Tibial nerve (tissue), 4 donors: Measurements from ENCODE around the gene CNRIP1.

ENCODE experiments used
- EP300 ChIP-seq, 2 donors: sonication (generic); formaldehyde crosslinking; IDR thresholded peaks; one replicate each; pipeline ENCODE4 v1.6.1; 2017; ENCODE audit warnings: antibody characterized with exemption in 2 of 2, mild to moderate bottlenecking in 1 of 2
- POLR2A ChIP-seq, 2 donors: fragments of 450-650 bp; IDR thresholded peaks; one replicate each; pipeline ENCODE4 v1.6.1; 2017; ENCODE audit warnings: antibody characterized with exemption in 2 of 2, mild to moderate bottlenecking in 2 of 2, moderate library complexity in 2 of 2
- TF ChIP-seq, protein P1 (sequence below), 5 experiments: fragments of 200-600 bp in 3 of 5; fragments of 450-650 bp in 2 of 5; sonication (generic) in 3 of 5; IDR thresholded peaks; one replicate each; pipeline ENCODE4 v1.5.1; 2016 to 2019; ENCODE audit warnings: antibody characterized with exemption in 5 of 5, mild to moderate bottlenecking in 3 of 5, moderate library complexity in 2 of 5

- peak; percentile 17 to 29 for TF ChIP-seq POLR2A (IDR thresholded peaks at IDR 0.05)
- TF ChIP-seq, protein P1, sequence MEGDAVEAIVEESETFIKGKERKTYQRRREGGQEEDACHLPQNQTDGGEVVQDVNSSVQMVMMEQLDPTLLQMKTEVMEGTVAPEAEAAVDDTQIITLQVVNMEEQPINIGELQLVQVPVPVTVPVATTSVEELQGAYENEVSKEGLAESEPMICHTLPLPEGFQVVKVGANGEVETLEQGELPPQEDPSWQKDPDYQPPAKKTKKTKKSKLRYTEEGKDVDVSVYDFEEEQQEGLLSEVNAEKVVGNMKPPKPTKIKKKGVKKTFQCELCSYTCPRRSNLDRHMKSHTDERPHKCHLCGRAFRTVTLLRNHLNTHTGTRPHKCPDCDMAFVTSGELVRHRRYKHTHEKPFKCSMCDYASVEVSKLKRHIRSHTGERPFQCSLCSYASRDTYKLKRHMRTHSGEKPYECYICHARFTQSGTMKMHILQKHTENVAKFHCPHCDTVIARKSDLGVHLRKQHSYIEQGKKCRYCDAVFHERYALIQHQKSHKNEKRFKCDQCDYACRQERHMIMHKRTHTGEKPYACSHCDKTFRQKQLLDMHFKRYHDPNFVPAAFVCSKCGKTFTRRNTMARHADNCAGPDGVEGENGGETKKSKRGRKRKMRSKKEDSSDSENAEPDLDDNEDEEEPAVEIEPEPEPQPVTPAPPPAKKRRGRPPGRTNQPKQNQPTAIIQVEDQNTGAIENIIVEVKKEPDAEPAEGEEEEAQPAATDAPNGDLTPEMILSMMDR (IDR thresholded peaks at IDR 0.05), result no peak
- peak in 1 of 2 donors; percentile 87 for TF ChIP-seq EP300 (IDR thresholded peaks at IDR 0.05)
Measured at GRCh38 chr2:68365087-68365486, 45.3 kb upstream of the CNRIP1 start, which contains the start of gene PLEK.
